HG03469 (cell line): Measurements from ENCODE around the gene CD19.
A peak's percentile ranks its signal among the peaks of the same experiment; 100 is the strongest.
"Not testable (repeated sequence)": the region's sequence is repeated elsewhere in the genome, so short reads cannot be mapped to it uniquely, and the experiment has no call there.

Experiments used
- ATAC-seq: cut with Tn5 transposase; IDR thresholded peaks from one replicate; pipeline ENCODE4 v1.9.1; 2021; ENCODE audit warnings: mild to moderate bottlenecking, moderate library complexity, moderate number of reproducible peaks; ENCODE audit not compliant: unreplicated experiment

CD19 gene

DNA sequence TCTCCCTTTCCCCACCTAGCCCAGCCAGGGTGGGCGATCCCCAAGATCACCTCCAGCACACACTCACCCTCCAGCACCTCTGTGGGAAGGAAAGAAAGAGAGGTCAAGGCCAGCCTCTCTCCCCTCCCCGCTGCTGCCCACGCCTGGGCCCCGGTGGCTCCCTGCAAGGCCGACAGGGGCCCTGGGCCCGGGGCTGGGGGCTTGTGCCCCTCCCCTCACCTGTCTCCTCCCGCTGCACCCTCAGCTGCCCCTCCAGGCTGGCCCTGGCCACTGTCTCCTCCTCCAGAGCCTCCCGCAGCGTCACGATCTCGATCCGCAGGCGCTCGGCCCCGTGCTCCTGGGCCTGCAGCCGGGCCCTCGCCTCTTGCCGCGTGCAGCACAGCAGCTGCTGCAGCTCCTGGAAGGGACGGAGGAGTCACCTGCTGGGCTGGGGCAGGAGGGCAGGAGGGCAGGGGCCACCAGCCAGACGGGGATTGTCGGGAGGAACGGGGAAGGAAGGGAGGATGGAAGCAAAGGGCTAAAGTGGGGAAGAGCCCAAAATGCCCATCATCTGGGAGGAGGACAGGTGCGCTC is 25.9 kb upstream of the CD19 start:
- no peak for ATAC-seq

DNA sequence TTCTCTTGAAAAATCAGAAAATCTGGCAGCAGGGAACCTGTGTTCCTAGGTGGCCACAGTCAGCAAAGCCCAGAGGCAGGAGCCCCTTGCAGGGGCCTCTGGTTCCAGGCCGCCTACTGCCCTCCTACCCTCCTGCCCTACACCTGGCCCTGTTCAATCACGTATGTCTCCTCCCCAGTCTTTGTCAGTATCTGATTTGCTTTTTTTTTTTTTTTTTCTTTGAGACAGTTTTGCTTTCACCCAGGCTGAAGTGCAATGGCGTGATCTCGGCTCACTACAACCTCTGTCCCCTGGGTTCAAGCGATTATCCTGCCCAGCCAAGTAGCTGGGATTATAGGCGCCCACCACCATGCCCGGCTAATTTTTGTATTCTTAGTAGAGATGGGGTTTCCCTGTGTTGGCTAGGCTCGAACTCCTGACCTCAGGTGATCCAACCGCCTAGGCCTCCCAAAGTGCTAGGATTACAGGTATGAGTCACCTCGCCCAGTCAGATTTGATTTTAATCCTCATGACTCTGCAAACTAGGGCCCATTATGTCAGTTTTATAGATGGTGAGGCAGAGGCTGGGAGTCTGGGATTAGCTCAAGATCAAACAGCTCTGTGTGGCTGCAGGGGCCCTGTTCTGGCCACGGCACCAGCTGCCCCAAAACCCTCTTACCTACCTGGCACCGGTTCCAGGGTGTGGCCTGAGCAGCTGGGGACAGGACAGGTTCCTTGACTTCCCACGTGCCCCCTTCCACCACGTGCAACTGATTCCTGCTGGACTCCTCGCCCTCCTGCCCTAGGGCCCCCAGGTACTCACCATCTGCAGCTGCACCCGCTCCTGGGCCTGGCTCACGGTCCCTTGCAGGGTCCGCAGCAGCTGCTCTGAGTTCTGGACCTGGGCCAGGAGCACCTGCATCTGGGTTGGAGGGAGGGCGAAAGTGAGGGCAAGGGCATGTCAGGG is 21.4 kb upstream of the CD19 start:
- no peak for ATAC-seq

DNA sequence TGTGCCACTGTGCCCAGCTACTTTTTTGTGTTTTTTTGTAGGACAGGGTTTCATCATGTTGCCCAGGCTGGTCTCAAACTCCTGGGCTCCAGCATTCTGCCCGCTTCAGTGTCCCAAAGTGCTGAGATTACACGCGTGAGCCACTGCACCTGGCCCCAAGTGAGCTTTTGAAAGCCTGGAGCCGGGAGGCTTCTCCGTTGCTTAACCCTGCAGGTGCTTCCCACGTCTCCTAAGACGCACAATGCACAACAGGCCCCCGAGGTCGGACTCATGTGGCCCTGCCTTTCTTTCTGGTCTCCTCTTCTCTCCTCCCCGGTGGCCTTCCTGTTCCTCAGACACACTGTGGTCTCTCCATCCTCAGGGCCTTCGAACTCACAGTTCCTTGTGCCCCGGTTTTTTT is 19.2 kb upstream of the CD19 start:
- ATAC-seq: no peak

DNA sequence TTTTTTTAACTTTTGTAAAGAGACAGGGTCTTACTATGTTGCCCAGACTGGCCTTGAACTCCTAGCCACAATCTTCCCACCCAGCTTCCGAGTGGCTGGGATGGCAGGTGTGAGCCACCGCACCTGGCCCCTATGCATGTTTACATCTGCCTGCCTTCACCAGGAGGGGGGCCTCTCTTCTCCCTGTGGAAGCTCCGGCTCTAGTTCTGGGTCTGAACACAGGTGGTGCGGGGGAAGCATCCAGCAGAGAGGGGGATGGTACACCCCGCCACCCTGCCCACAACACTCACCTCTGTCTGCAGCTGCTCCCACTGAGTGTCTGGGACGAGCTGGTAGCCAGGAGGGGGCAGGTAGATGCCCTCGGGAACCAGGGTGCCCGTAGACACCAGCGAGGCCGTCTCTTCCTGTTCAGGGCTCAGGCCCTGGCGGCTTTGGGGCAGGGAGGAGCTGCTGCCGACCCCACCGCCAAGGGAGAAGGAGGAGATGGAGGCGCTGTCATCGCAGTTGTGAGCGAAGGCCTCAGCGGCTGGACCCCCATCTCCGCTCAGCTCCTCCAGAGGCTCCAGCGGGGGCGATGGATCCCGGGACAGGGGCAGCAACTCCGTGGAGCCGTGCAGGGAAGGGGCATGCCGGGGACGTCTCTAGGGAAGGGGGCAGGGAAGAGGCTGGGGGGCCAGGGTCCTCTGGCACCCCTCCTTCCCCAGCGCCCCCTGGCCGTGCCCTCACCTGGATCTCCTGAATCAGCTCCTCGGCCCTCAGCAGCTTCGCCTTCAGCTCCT is 17.6 kb upstream of the CD19 start:
- no peak for ATAC-seq

DNA sequence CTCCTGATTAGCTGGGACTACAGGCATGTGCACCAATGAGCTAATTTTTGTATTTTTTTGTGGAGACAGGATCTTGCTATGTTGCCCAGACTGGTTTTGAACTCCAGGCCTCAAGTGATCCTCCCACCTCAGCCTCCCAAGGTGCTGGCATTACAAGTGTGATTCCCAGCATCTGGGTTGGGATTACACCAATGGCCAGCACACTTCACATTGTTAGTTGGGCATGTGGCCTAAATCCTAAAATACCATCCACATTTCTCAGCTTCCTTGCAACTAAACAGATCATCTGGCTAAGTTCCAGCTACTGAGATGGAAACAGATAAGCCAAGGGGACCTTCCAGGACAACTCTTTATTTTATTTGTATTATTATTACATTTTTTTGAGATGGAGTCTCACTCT is 16.6 kb upstream of the CD19 start:
- no peak for ATAC-seq

DNA sequence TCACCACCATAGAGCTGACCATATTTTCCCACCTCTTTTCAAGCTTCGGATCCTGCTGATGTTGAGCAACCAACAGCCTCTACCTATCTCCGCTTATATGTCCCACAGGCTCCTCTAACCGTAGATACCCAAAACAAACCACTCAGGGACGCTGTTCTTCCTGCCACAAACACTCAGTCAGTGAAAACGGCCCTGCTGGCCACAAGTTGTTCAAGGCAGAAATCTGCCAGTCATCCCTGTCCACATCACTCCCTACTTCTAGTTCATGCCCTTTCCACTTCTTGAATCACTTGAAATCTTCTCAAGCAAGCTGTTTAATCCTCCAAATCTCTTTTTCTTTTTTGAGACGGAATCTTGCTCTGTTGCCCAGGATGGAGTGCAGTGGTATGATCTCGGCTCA is 14.7 kb upstream of the CD19 start:
- ATAC-seq: no peak

DNA sequence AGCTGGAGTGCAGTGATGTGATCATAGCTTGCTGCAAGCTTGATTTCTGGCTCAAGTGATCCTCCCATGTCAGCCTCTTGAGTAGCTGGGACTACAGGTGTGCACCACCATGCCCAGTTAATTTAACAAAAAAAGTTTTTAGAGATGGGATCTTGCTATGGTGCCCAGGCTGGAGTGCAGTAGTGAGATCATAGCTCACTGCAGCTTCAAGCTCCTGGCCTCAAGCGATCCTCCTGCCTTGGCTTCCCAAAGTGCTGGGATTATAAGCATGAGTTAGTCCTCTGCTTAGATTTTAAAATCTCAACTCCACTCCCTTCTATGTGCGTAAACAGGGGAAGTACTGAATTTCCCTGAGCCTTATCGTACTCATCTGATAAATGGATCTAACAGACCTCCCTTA is 13.1 kb upstream of the CD19 start:
- no peak for ATAC-seq

DNA sequence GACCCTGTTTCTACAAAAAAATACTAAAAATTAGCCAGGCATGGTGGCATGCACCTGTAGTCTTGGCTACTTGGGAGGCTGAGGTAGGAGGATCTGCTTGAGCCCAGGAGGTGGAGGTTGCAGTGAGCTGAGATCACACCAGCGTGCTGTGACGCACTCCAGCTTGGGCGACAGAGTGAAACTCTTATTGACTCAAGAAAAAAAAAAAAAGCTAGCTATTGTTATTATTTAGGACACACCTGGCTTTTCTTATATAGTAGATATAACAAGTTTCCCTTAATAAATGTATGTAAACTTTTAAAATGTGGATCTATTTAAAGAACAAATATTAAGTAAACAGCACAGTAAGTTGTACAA is 8.6 kb upstream of the CD19 start:
- no peak for ATAC-seq

DNA sequence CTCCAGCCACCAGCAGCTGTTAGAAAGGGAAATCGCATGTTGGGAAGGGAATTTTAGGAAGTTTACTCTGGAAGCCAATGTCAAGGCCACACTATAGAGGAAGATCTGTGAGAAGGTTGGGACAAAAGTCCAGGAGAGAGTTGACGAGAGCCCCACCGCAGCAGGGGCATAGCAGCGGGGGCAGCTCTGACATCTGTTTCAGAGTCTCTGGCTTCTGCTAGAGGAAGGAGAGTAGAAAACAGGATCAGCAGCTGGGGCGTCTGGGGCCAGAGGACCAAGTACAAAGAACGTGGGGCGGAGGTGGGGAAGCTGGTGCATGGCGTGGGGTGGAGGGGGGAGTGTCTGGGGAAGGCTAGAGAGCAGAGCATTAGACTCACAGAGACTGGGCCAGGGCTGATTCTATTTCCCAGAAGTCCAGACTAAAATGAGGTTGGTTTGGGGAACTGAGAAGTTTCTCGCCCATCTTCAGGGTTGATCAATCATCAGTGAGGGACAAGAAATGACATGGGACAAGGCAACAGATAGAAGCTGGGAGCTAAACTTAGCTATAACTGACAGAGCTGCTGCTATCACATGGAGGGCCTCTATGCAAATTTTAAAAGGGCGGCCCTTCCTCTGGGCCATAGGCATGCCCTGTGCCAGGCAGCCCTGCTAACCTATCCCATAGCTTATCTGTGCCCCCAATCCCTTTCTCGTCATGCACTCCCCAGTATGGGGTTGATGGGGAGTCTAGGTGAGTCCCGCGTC is 7.9 kb upstream of the CD19 start:
- peak; percentile 51 for ATAC-seq

DNA sequence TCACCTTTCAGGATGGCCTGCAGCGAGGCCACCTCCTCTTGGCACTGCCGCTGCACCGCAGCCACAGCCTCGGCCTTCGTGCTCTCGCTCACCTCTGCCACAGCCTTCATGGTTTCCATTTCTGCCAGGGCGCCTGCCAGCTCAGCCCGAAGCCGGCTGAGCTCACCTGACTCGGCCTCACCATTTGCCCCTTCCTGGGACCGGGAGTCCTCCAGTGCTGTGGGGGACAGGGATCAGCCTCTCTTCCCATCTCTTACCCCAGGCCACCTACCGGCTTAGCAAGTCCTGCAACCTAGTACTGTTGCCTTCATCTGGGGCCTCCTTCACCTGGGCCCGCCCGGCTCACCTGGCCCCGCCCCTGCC is 7.4 kb upstream of the CD19 start:
- ATAC-seq: peak; percentile 4

DNA sequence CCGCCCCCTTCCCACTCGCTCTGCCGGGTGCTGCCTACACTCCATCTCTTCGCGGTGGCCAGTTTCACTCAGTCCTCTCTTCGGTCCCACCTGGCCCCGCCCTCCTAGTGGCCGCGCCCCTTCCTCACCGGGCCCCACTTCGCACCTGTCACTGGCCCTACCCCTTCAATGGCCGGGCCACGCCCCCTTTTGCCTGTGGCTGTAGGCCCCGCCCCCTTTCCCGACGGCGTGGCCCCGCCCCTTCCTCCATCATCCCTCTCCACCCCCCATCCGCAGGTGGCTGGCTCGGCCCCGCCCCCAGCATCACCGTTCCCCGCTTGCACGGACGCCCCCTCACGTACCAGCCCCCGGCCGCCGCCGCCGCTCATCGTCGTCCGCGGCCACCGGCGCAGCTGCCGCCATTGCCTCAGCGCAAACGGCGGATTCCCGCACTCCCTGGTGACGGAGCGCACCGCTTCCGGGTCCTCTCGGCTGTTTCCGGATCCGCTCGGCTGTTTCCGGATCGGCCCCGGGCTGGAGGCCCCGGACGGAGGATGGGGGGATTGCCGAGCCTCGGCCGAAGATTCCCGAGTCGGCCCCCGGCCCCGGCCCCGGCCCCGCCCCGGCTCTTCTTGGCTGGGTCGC is 6.9 kb upstream of the CD19 start, which contains the start of gene RABEP2:
Gene RABEP2 (minus strand): TSS at position 477 of the 624 bp plus-strand sequence. CDS start 75 bp downstream, at position 402.
- peak; percentile 30 for ATAC-seq

DNA sequence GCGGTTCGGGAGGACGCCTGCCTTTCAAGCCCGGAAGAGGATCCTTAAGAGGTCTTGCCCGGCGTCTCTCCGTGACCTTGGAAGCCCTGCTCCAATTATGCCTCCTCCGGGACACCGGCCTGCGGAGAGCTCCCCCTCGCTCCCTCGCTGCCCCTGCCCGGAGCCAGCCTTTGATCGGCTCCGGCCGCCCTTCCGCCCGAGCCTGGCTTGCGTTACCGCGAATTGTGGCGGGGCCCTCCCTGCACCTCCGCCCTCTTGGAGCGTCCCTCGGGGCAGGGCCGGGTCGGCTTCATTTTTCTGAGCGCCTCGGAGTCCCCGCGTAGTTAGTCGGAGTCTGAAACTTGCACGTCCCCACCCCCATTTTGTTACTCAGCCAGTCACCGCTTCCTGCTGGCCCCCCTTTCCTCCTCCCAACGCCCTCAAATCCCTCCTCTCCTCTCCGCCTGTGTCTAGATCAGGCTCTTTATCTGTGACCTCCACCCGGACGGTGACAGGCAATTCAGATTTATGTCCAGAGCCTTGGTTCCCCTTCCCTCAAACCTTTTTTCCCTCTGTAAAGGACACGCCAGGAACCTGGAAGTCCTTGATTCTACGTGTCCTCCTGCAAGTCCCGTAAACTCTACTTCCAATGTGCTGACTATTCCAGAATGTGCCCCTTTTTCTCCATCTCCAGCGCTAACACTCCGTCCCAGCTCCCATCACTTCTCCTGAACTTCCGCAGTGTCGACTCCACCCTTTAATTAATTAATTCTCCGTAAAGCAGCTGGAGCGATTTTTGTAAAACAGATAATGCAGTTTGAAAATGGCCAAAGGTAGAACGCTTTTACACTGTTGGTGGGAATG is 6.2 kb upstream of the CD19 start:
- peak; percentile 12 for ATAC-seq

DNA sequence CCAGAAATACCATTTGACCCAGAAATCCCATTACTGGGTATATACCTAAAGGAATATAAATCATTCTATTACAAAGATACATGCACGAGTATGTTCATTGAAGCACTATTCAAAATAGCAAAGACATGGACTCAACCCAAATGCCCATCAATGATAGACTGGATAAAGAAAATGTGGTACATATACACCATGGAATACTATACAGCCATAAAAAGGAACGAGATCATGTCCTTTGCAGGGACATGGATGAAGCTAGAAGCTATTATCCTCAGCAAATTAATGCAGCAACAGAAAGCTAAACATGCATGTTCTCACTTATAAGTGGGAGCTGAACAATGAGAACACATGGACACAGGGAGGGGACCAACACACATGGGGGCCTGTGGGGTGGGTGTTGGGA is 5.5 kb upstream of the CD19 start:
- ATAC-seq: not testable (repeated sequence)

DNA sequence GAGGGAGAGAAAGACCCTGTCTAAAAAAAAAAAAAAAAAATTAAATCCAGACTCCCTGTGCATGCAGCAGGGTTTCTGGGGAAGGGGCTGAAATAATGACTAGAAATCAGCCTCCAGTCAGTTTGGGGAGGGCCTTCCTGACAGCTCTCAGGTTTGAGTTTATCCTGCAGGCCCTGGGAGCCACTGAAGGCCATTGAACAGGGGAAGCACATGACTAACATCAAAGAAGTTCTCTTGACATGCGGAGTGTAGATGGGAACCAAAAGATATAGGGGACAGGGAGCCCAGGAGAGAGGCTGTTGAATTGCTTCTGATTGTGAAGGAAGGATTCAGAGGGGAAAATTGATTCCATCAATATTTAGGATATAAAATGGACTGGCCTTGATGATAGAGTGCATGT is 4.0 kb upstream of the CD19 start:
- ATAC-seq: no peak

DNA sequence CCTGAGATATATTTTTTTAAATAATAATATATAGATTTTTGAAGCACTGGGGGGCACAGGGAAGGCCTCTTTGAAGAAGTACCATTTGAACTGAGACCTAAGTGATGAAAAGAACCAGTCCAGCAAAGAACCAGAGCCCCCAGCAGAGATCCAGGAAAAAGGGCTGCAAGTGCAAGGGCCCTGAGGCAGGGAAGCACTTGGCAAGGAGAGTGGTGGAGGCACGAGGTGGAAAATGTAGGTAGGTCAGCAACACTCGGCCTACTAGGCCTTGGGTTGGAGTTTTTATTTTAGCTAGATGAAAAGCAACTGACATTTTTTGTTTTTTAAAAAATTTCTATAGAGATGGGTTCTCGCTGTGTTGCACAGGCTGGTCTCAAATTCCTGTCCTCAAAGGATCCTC is 1.6 kb upstream of the CD19 start:
- ATAC-seq: no peak

DNA sequence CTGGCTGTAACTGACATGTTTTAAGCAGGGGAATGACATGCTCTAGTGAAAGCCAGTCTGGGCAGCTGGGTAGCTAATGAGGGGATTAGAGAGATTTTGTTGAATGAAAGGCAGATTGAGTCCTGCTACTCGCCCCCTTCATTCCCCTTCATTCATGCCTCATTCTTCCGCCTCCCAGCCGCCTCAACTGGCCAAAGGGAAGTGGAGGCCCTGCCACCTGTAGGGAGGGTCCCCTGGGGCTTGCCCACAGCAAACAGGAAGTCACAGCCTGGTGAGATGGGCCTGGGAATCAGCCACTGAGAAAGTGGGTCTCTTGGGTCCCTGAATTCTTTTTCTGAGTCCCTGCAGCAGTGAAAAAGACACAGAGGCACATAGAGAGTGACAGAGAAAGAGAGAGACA is 1.1 kb upstream of the CD19 start:
- ATAC-seq: no peak

DNA sequence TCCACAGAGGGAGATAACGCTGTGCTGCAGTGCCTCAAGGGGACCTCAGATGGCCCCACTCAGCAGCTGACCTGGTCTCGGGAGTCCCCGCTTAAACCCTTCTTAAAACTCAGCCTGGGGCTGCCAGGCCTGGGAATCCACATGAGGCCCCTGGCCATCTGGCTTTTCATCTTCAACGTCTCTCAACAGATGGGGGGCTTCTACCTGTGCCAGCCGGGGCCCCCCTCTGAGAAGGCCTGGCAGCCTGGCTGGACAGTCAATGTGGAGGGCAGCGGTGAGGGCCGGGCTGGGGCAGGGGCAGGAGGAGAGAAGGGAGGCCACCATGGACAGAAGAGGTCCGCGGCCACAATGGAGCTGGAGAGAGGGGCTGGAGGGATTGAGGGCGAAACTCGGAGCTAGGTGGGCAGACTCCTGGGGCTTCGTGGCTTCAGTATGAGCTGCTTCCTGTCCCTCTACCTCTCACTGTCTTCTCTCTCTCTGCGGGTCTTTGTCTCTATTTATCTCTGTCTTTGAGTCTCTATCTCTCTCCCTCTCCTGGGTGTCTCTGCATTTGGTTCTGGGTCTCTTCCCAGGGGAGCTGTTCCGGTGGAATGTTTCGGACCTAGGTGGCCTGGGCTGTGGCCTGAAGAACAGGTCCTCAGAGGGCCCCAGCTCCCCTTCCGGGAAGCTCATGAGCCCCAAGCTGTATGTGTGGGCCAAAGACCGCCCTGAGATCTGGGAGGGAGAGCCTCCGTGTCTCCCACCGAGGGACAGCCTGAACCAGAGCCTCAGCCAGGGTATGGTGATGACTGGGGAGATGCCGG is 769 bp downstream of the CD19 start:
- no peak for ATAC-seq

DNA sequence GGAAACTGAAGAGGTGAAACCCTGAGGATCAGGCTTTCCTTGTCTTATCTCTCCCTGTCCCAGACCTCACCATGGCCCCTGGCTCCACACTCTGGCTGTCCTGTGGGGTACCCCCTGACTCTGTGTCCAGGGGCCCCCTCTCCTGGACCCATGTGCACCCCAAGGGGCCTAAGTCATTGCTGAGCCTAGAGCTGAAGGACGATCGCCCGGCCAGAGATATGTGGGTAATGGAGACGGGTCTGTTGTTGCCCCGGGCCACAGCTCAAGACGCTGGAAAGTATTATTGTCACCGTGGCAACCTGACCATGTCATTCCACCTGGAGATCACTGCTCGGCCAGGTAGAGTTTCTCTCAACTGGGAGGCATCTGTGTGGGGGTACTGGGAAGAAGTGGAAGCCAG is 1.4 kb downstream of the CD19 start:
- no peak for ATAC-seq

DNA sequence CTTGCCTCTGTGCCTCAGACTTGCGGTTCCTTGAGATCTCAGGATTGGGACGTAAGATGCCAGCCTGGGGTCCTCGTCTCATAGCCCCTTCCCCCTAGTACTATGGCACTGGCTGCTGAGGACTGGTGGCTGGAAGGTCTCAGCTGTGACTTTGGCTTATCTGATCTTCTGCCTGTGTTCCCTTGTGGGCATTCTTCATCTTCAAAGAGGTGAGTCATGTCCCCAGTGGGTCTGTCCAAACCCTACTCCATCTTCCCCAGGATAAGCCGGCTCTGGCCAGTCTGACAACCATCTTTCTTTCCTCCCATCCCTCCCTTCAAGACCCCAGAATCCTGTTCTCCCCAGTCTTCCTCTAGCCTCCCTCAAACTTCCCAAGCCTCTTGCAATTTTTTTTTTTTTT is 3.6 kb downstream of the CD19 start:
- no peak for ATAC-seq
